T-helper 1 cell treated with Interleukin-12 subunit alpha and Interleukin-12 subunit beta and Interleukin-4 antibody, amounts not matched to agents 30 μg/mL and 1 μg/mL, for 36 hours (primary cell): ENCODE data around the gene ZBTB46.
"Not testable (repeated sequence)": the region's sequence is repeated elsewhere in the genome, so short reads cannot be mapped to it uniquely, and the experiment has no call there.

ENCODE experiments used
- H3K27ac Mint-ChIP-seq: one replicate; pipeline ENCODE4 v1.8.0; 2021; ENCODE audit warnings: mild to moderate bottlenecking, mixed read lengths
- H3K27me3 Mint-ChIP-seq: one replicate; pipeline ENCODE4 v1.8.0; 2021; ENCODE audit warnings: low read depth, mixed read lengths
- H3K36me3 Mint-ChIP-seq: one replicate; pipeline ENCODE4 v1.8.0; 2021; ENCODE audit warnings: low read depth, mixed read lengths
- H3K4me1 Mint-ChIP-seq: one replicate; pipeline ENCODE4 v1.8.0; 2021; ENCODE audit warnings: low read depth, mixed read lengths
- H3K4me3 Mint-ChIP-seq: one replicate; pipeline ENCODE4 v1.8.0; 2021; ENCODE audit warnings: mild to moderate bottlenecking, moderate library complexity, mixed read lengths
- H3K9me3 Mint-ChIP-seq: one replicate; pipeline ENCODE4 v1.8.0; 2021; ENCODE audit warnings: mixed read lengths

Gene ZBTB46

GRCh38 chr20:63801174-63801573, 29.9 kb downstream of the ZBTB46 start:
- H3K9me3 Mint-ChIP-seq, H3K36me3 Mint-ChIP-seq, H3K4me1 Mint-ChIP-seq, H3K4me3 Mint-ChIP-seq, H3K27ac Mint-ChIP-seq: not testable (repeated sequence)
- H3K27me3 Mint-ChIP-seq = peaks cover 11% of the 10 kb centered on the region

- not testable (repeated sequence) for H3K4me1 Mint-ChIP-seq, H3K4me3 Mint-ChIP-seq, H3K36me3 Mint-ChIP-seq, H3K9me3 Mint-ChIP-seq, H3K27ac Mint-ChIP-seq
- H3K27me3 Mint-ChIP-seq = peaks cover 16% of the 10 kb centered on the region
Measured at GRCh38 chr20:63800411-63800810, 30.7 kb downstream of the ZBTB46 start.

- H3K9me3 Mint-ChIP-seq = not testable (repeated sequence)
Measured at GRCh38 chr20:63799127-63799526, 31.9 kb downstream of the ZBTB46 start.

DNA sequence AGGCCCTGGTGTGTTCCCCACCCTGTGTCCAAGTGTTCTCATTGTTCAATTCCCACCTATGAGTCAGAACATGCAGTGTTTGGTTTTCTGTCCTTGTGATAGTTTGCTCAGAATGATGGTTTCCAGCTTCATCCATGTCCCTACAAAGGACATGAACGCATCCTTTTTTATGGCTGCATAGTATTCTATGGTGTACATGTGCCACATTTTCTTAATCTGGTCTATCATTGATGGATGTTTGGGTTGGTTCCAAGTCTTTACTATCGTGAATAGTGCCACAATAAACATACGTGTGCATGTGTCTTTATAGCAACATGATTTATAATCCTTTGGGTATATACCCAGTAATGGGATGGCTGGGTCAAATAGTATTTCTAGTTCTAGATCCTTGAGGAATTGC, 33.9 kb downstream of the ZBTB46 start:
- not testable (repeated sequence) for H3K9me3 Mint-ChIP-seq, H3K4me3 Mint-ChIP-seq, H3K4me1 Mint-ChIP-seq, H3K27ac Mint-ChIP-seq, H3K36me3 Mint-ChIP-seq
- peaks cover 24% of the 10 kb centered on the region for H3K27me3 Mint-ChIP-seq

More at GRCh38 chr20:63799127-63799526, 31.9 kb downstream of the ZBTB46 start:
- H3K27ac Mint-ChIP-seq, H3K4me1 Mint-ChIP-seq, H3K4me3 Mint-ChIP-seq, H3K36me3 Mint-ChIP-seq: not testable (repeated sequence)
- H3K27me3 Mint-ChIP-seq = peaks cover 24% of the 10 kb centered on the region

DNA sequence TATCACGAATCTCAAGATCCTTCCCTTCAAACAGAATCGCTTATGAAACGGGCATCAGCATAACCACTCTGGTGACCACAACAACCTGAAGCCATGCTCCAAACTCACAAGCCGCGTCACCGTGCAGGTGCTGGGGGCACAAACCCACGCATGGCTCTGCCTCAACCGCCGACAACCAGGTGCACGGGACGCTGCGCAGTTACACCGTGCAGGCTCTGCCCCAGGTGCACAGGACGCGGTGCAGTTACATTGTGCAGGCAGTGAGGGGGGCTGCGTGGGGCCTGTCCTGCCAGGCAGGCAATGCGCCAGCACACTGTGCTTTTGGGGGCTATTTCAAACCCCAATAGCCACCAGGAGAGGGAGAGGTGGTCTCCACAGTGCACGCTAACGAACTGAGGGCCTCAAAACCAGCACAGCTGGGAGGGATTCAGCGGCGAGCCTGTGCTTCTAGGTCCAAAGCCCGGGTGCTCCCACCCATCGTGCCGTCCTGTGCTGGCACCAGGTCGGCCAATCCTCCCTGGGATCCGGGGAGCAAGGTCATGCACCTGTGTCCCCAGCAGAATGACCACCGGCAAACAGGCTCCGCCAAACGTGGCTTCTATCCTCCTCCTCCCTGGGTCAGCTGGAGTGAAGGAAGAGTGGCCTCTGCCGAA, 35.8 kb downstream of the ZBTB46 start:
- peaks cover 20% of the 10 kb centered on the region for H3K27me3 Mint-ChIP-seq
- no peak overlapping the region for H3K4me3 Mint-ChIP-seq
- no peak overlapping the region for H3K27ac Mint-ChIP-seq
- no peaks in the 10 kb centered on the region for H3K9me3 Mint-ChIP-seq
- H3K4me1 Mint-ChIP-seq = peaks cover 3% of the 10 kb centered on the region
- no peaks in the 10 kb centered on the region for H3K36me3 Mint-ChIP-seq

DNA sequence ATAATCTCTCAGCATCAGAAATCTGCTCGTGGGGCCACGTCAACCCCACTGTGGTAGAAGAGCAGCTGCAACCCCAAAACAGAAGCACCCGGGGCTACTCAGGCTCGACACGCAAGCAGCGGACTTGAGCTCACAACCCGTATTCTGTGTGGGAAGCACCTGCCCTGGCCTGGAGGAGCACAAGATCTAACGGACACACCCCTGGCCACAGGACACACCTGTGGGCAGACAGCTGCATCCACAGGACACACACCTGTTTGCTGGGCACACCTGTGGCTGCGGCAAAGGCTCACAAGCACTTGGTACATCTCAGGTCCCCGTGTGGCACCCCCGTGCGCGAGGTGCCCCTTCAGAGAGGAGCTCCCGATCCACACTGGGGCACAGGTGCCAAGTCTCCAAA, 36.5 kb downstream of the ZBTB46 start:
- H3K4me3 Mint-ChIP-seq = no peak overlapping the region
- H3K27me3 Mint-ChIP-seq = peaks cover 20% of the 10 kb centered on the region
- H3K4me1 Mint-ChIP-seq = peaks cover 3% of the 10 kb centered on the region
- no peak overlapping the region for H3K27ac Mint-ChIP-seq
- no peaks in the 10 kb centered on the region for H3K9me3 Mint-ChIP-seq
- H3K36me3 Mint-ChIP-seq = no peaks in the 10 kb centered on the region

GRCh38 chr20:63792866-63793265, 38.2 kb downstream of the ZBTB46 start:
- H3K9me3 Mint-ChIP-seq = no peaks in the 10 kb centered on the region
- no peak overlapping the region for H3K27ac Mint-ChIP-seq
- no peak overlapping the region for H3K4me3 Mint-ChIP-seq
- peaks cover 3% of the 10 kb centered on the region for H3K4me1 Mint-ChIP-seq
- peaks cover 20% of the 10 kb centered on the region for H3K27me3 Mint-ChIP-seq
- no peaks in the 10 kb centered on the region for H3K36me3 Mint-ChIP-seq

DNA sequence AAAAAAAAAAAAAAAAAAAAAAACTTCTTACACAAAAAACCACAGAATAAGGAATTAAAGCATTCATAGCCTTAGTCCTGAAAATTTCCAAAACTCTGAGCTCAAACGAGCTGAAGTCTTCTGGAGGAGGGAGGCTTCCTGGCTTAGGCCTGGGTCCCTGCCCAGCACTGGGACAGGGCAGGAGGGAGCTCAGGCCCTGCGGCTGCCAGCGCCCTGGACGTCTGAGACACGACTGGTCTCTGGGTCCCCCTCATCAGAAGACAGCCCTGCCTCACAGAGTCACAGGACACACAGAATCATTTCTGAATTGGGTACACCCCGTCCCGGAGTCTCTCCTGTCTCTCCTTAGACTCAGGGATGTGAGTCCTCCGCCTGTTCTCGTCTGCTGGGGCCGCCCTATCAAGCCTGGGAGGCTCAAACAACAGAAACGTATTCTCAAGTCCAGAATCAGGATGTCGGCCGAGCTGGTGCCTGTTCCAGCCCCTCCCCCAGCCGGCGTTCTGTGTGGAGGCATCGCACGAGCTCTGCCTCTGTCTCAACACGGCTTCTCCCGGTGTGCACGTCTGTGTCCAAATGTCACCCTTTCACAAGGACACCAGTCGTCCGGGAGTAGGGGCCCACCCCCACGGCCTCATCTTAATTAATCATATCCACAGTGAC, 39.4 kb downstream of the ZBTB46 start:
- peaks cover 20% of the 10 kb centered on the region for H3K27me3 Mint-ChIP-seq
- H3K9me3 Mint-ChIP-seq = no peaks in the 10 kb centered on the region
- no peak overlapping the region for H3K27ac Mint-ChIP-seq
- no peaks in the 10 kb centered on the region for H3K36me3 Mint-ChIP-seq
- peaks cover 3% of the 10 kb centered on the region for H3K4me1 Mint-ChIP-seq
- H3K4me3 Mint-ChIP-seq = no peak overlapping the region

DNA sequence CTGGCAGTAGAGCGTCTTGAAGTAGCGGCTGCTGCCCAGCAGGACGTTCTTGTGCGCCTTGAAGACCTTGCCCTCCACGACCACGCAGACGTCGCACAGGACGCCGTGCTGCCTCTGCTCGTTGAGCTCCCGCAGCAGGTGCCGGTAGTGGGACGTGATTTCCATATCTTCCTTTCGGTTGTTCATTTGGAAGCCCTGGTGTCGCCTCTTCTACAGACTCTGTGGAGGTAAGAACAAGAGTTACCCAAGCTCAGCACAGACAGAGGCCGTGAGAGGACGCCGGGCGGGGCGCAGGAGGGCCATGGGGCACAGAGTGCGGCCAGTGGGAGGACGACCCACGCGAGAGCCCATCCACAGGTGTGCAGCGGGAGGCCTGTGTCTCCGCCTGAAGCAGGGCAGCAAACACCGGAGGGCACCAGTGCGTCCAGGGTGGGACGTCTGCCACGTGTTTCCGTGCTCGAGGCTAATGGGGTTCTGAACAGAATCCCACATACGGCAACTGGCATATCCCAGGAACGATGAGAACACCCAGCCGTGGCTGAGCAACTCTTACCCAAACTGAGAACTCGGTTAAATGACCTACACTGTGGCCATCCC, 40.4 kb downstream of the ZBTB46 start:
- Mint-ChIP-seq H3K4me1 (peaks cover 3% of the 10 kb centered on the region), H3K27ac (no peak overlapping the region), H3K4me3 (no peak overlapping the region), H3K27me3 (peaks cover 12% of the 10 kb centered on the region), H3K36me3 (no peaks in the 10 kb centered on the region), H3K9me3 (no peaks in the 10 kb centered on the region)

- Mint-ChIP-seq H3K27me3 (peaks cover 8% of the 10 kb centered on the region), H3K4me3 (no peak overlapping the region), H3K4me1 (peaks cover 5% of the 10 kb centered on the region), H3K27ac (no peak overlapping the region), H3K36me3 (no peaks in the 10 kb centered on the region), H3K9me3 (no peaks in the 10 kb centered on the region)
Measured at GRCh38 chr20:63789836-63790571, 41.1 kb downstream of the ZBTB46 start.

GRCh38 chr20:63787749-63788148, 43.3 kb downstream of the ZBTB46 start:
- Mint-ChIP-seq H3K36me3 (no peaks in the 10 kb centered on the region), H3K27ac (no peak overlapping the region), H3K4me1 (peaks cover 5% of the 10 kb centered on the region), H3K9me3 (no peaks in the 10 kb centered on the region), H3K27me3 (no peaks in the 10 kb centered on the region), H3K4me3 (no peak overlapping the region)

- no peaks in the 10 kb centered on the region for H3K27me3 Mint-ChIP-seq
- H3K36me3 Mint-ChIP-seq = no peaks in the 10 kb centered on the region
- H3K9me3 Mint-ChIP-seq = no peaks in the 10 kb centered on the region
- H3K4me3 Mint-ChIP-seq = no peak overlapping the region
- H3K27ac Mint-ChIP-seq = no peak overlapping the region
- peaks cover 8% of the 10 kb centered on the region for H3K4me1 Mint-ChIP-seq
Measured at GRCh38 chr20:63787302-63787701, 43.8 kb downstream of the ZBTB46 start.

DNA sequence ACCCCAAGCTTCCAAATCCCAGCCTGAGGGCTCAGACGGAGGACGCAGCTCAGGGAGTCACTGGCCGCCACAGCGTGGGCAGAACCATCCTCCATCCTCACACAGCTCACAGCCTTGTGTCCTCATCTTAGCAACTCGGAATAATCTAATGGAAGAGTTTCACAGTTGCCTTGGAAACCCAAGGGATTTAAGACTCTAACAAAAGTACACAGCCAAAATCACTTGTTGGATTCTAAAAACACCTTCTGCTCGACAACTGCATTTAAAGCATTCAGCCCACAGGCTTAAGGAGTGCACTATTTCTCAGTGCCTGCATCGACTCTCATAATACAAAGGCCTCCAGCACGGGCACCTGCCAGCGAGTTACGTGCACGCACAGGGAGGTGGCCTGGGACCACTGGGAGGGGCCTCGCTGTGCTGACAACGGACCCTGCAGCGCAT, 45.4 kb downstream of the ZBTB46 start:
- no peak overlapping the region for H3K4me3 Mint-ChIP-seq
- no peak overlapping the region for H3K27ac Mint-ChIP-seq
- no peaks in the 10 kb centered on the region for H3K36me3 Mint-ChIP-seq
- H3K9me3 Mint-ChIP-seq = no peaks in the 10 kb centered on the region
- no peaks in the 10 kb centered on the region for H3K27me3 Mint-ChIP-seq
- H3K4me1 Mint-ChIP-seq = peaks cover 14% of the 10 kb centered on the region

DNA sequence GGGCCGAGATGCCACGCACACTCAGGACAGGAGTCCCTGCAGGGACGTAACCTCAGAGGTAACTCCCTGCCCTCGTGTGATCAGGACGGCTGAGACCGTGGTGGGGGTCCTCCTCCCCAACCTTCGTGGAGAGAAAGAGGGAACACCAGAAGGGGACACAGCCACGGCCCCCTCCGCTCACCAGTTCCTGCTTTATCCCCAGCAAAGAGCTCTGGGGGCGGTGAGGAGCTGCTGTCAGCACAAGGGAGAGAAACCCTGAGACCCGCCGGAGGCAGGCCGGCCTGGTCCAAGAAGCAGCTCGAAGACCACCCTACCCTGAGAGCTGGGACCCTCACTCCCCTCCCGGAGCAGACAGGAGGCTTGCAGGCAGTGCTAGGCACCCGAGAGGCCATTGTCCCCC, 47.1 kb downstream of the ZBTB46 start:
- Mint-ChIP-seq H3K36me3 (no peaks in the 10 kb centered on the region), H3K4me3 (no peak overlapping the region), H3K27me3 (no peaks in the 10 kb centered on the region), H3K4me1 (peaks cover 14% of the 10 kb centered on the region), H3K27ac (no peak overlapping the region), H3K9me3 (no peaks in the 10 kb centered on the region)

DNA sequence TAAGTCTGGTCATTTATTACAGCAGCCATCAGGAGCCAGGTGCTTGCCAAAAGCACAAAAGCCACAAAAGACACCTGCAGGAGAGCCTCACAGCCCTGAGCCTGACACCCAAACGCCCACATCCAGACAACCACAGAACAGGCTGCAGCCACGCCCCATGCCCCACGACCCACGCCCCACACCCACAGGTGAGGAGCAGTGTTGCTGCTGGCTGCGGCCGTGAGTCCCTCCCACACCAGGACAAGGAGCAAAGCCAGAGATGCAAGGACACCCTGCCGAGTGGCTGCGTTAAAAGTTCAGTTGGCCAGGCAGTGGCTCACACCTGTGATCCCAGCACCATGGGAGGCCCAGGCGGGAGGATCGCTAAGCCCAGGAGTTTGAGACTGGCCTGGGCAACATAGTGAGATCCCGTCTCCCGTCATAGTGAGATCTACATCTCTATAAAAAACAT, 48.5 kb downstream of the ZBTB46 start:
- Mint-ChIP-seq H3K27me3 (no peaks in the 10 kb centered on the region), H3K27ac (no peak overlapping the region), H3K4me1 (peaks cover 14% of the 10 kb centered on the region), H3K9me3 (no peaks in the 10 kb centered on the region), H3K36me3 (no peaks in the 10 kb centered on the region), H3K4me3 (no peak overlapping the region)
